Keratinocyte (primary cell): ENCODE data around the gene AIP. TPM values are rescaled to one million over a fixed set of nuclear protein-coding genes. Genes with fewer than 3 reads are reported as not detected.

ENCODE experiments used
- DNase-seq: peaks from one replicate; pipeline ENCODE4 v3.0.0-alpha.2; 2011; ENCODE audit warnings: low read depth, missing footprints, low spot score
- FAIRE-seq: peaks from 2 replicates; lab custom pipeline; 2011; peaks lifted over from hg19 to GRCh38; lab: Jason Lieb, UNC
- H2AFZ ChIP-seq: 2 replicates; pipeline ENCODE4 v1.6.0; 2012; ENCODE audit warnings: low read length, control low read depth, inconsistent platforms; ENCODE audit not compliant: control insufficient read depth
- H3K27ac ChIP-seq: 2 replicates; pipeline ENCODE4 v1.5.1; 2011; ENCODE audit warnings: low read length; ENCODE audit not compliant: control insufficient read depth, insufficient read depth
- H3K27me3 ChIP-seq: 3 replicates; pipeline ENCODE4 v1.6.0; 2011; ENCODE audit warnings: low read length; ENCODE audit not compliant: control insufficient read depth, insufficient read depth; ENCODE audit errors: extremely low read depth
- H3K36me3 ChIP-seq, 2 experiments: 2 replicates in 1 of 2; 3 replicates in 1 of 2; pipeline ENCODE4 v1.5.1; 2011; ENCODE audit warnings: low read length in 2 of 2, mild to moderate bottlenecking in 1 of 2; ENCODE audit not compliant: control insufficient read depth in 2 of 2, insufficient read depth in 2 of 2; ENCODE audit errors: extremely low read depth in 1 of 2
- H3K4me1 ChIP-seq: 3 replicates; pipeline ENCODE4 v1.5.1; 2011; ENCODE audit warnings: low read length; ENCODE audit not compliant: control insufficient read depth, insufficient read depth; ENCODE audit errors: extremely low read depth
- H3K4me2 ChIP-seq: 3 replicates; pipeline ENCODE4 v1.6.0; 2011; ENCODE audit warnings: low read depth, low read length; ENCODE audit not compliant: control insufficient read depth, insufficient read depth; ENCODE audit errors: extremely low read depth
- H3K4me3 ChIP-seq, 3 experiments: fragments of 200-600 bp in 1 of 3; sonication (generic) in 1 of 3; 2 replicates in 2 of 3; 3 replicates in 1 of 3; pipeline ENCODE4 v1.5.1; 2011 to 2016; ENCODE audit warnings: low read length in 3 of 3, mild to moderate bottlenecking in 3 of 3, control low read depth in 2 of 3, inconsistent platforms in 1 of 3, low read depth in 1 of 3, mixed read lengths in 1 of 3, mixed run types in 1 of 3, moderate library complexity in 1 of 3; ENCODE audit not compliant: control insufficient read depth in 2 of 3, insufficient read depth in 2 of 3; ENCODE audit errors: extremely low read depth in 1 of 3
- H3K79me2 ChIP-seq: 2 replicates; pipeline ENCODE4 v1.6.0; 2012; ENCODE audit warnings: low read length; ENCODE audit not compliant: control insufficient read depth, insufficient read depth
- H3K9ac ChIP-seq: 3 replicates; pipeline ENCODE4 v1.6.0; 2011; ENCODE audit warnings: low read length; ENCODE audit not compliant: control insufficient read depth, insufficient read depth; ENCODE audit errors: extremely low read depth
- H3K9me1 ChIP-seq: 3 replicates; pipeline ENCODE4 v1.6.0; 2011; ENCODE audit warnings: low read length; ENCODE audit not compliant: control insufficient read depth, insufficient read depth; ENCODE audit errors: extremely low read depth
- H3K9me3 ChIP-seq: 2 replicates; pipeline ENCODE4 v1.5.1; 2012; ENCODE audit warnings: low read depth, low read length; ENCODE audit not compliant: control insufficient read depth
- H4K20me1 ChIP-seq: 3 replicates; pipeline ENCODE4 v1.6.0; 2011; ENCODE audit warnings: low read length; ENCODE audit not compliant: control insufficient read depth, insufficient read depth; ENCODE audit errors: extremely low read depth
- CTCF ChIP-seq, 3 experiments: IDR thresholded peaks in 1 of 3; conservative IDR thresholded peaks in 1 of 3; optimal IDR thresholded peaks in 1 of 3; 2 replicates in 2 of 3; 3 replicates in 1 of 3; pipeline versions ENCODE3 to v1.5.1; 2011; ENCODE audit warnings: low read length in 3 of 3, mild to moderate bottlenecking in 3 of 3, moderate library complexity in 2 of 3, control low read depth in 1 of 3, inconsistent platforms in 1 of 3; ENCODE audit not compliant: insufficient read depth in 2 of 3; ENCODE audit errors: extremely low read depth in 1 of 3
- EZH2 ChIP-seq: IDR thresholded peaks from one replicate; pipeline ENCODE4 v1.6.1; 2012; ENCODE audit warnings: inconsistent platforms, mild to moderate bottlenecking, low read length, moderate library complexity
- dilution Hi-C: fragments of 300-500 bp; cut with MboI; formaldehyde crosslinking; loops from one replicate; pipeline ENCODE4 v1.7.0; 2020; ENCODE audit warnings: low sequenced_read_pairs; ENCODE audit not compliant: extremely low pct_ligation_motif_present
- polyA plus RNA-seq, 5 experiments: library from polyadenylated mRNA; depleted of rRNA in 3 of 5; stranded (reverse) in 3 of 5; stranded (forward) in 1 of 5; unstranded in 1 of 5; fragments of >200 nt; gene quantifications; 1 replicate in 1 of 5; 2 replicates in 3 of 5; 3 replicates in 1 of 5; pipeline versions ENCODE4 v1.2.1 to v1.2.3, GENCODE V29; 2011 to 2012; ENCODE audit warnings: missing spikeins in 2 of 5, low read depth in 1 of 5, low replicate concordance in 1 of 5
- small RNA-seq, 3 experiments: library from RNA; depleted of rRNA; stranded (forward); fragments of <200 nt; gene quantifications; one replicate each; pipeline ENCODE3, GENCODE V24; 2012; ENCODE audit warnings: low read depth in 3 of 3, low replicate concordance in 1 of 3; ENCODE audit not compliant: insufficient read length in 3 of 3

AIP gene
- polyA plus RNA-seq, 1 donor (not counting 4 experiments of a cell fraction or from before 2014, with no cell fraction given) = 32.5 TPM

- Histone ChIP-seq H3K79me2 (no peaks in the 10 kb centered on the region), H3K4me3 (no peak overlapping the region), H4K20me1 (no peaks in the 10 kb centered on the region), H3K36me3 (no peaks in the 10 kb centered on the region), H3K9ac (no peak overlapping the region), H3K9me3 (peaks cover 4% of the 10 kb centered on the region), H3K4me1 (no peaks in the 10 kb centered on the region), H3K4me2 (no peak overlapping the region), H2AFZ (no peak overlapping the region), H3K27me3 (no peaks in the 10 kb centered on the region), H3K27ac (no peak overlapping the region), H3K9me1 (no peaks in the 10 kb centered on the region)
- no peak for FAIRE-seq
- TF ChIP-seq CTCF (optimal IDR thresholded peaks at IDR 0.05 in 1 of 3, IDR thresholded peaks at IDR 0.05 in 1 of 3, conservative IDR thresholded peaks at IDR 0.05 in 1 of 3; ENCODE audit: extremely low read depth in 1 of 3, insufficient read depth in 2 of 3, low read length in 3 of 3) (no peak), EZH2 (no peak)
- DNase-seq = no peak
- dilution Hi-C loops = no loop called here
These were observed 56.1 kb downstream of the AIP start for GRCh38 chr11:67538823-67539505.

- FAIRE-seq = no peak
- no peaks in the 10 kb centered on the region for H3K36me3 ChIP-seq
- TF ChIP-seq CTCF (optimal IDR thresholded peaks at IDR 0.05 in 1 of 3, IDR thresholded peaks at IDR 0.05 in 1 of 3, conservative IDR thresholded peaks at IDR 0.05 in 1 of 3; ENCODE audit: extremely low read depth in 1 of 3, insufficient read depth in 2 of 3, low read length in 3 of 3) (no peak), EZH2 (no peak)
- no peak for DNase-seq
- H3K79me2 ChIP-seq = no peaks in the 10 kb centered on the region
- H2AFZ ChIP-seq = no peak overlapping the region
- H3K4me3 ChIP-seq = no peak overlapping the region
- no peaks in the 10 kb centered on the region for H3K4me1 ChIP-seq
- no peaks in the 10 kb centered on the region for H3K27me3 ChIP-seq
- no peak overlapping the region for H3K27ac ChIP-seq
- no peaks in the 10 kb centered on the region for H4K20me1 ChIP-seq
- H3K9me1 ChIP-seq = no peaks in the 10 kb centered on the region
- dilution Hi-C loops = no loop called here
- no peak overlapping the region for H3K4me2 ChIP-seq
- H3K9me3 ChIP-seq = peaks cover 3% of the 10 kb centered on the region
- no peak overlapping the region for H3K9ac ChIP-seq
These were observed 56.7 kb downstream of the AIP start for GRCh38 chr11:67539550-67539949.

Small RNA genes within 50 kb of the gene (small RNA-seq; reads per million reads assigned to genes)
- gene MIR6752 = 0 reads per million in 3 experiments

Other genes starting within 250 kb of the AIP start
- gene GRK2, start 216.6 kb upstream of the AIP start, polyA plus RNA-seq = 21.1 to 29.2 TPM (median 23.3 TPM) in 3 replicates
- 18.1 to 40.1 TPM (median 25.0 TPM) in 3 replicates for gene ANKRD13D, start 193.7 kb upstream of the AIP start, polyA plus RNA-seq
- 20.5 to 39.2 TPM (median 24.8 TPM) in 3 replicates for gene SSH3, start 179.5 kb upstream of the AIP start, polyA plus RNA-seq
- 35.7 to 60.9 TPM (median 43.3 TPM) in 3 replicates for gene POLD4, start 129.5 kb upstream of the AIP start, polyA plus RNA-seq
- gene CLCF1, start 109.4 kb upstream of the AIP start, polyA plus RNA-seq = 2.2 to 4.9 TPM (median 2.7 TPM) in 3 replicates
- gene RAD9A, start 91.0 kb upstream of the AIP start, polyA plus RNA-seq = 5.7 to 8.5 TPM (median 8.0 TPM) in 3 replicates
- 122 to 235 TPM (median 129 TPM) in 3 replicates for gene PPP1CA, start 81.2 kb upstream of the AIP start, polyA plus RNA-seq
- gene TBC1D10C, start 78.9 kb upstream of the AIP start, polyA plus RNA-seq = not detected in 3 replicates
- not detected in 3 replicates for gene CARNS1, start 67.3 kb upstream of the AIP start, polyA plus RNA-seq
- 59.5 to 83.0 TPM (median 61.4 TPM) in 3 replicates for gene RPS6KB2, start 54.5 kb upstream of the AIP start, polyA plus RNA-seq
- gene PTPRCAP, start 45.3 kb upstream of the AIP start, polyA plus RNA-seq = 0.10 TPM in 1 of 3 replicates, not detected in the others
- gene CORO1B, start 39.5 kb upstream of the AIP start, polyA plus RNA-seq = 49.2 to 91.4 TPM (median 58.5 TPM) in 3 replicates
- not detected in 3 replicates for gene GPR152, start 30.3 kb upstream of the AIP start, polyA plus RNA-seq
- gene CABP4, start 27.7 kb upstream of the AIP start, polyA plus RNA-seq = not detected in 3 replicates
- 24.7 to 71.1 TPM (median 40.4 TPM) in 3 replicates for gene TMEM134, start 13.8 kb upstream of the AIP start, polyA plus RNA-seq
- 10.6 to 25.2 TPM (median 15.9 TPM) in 3 replicates for gene PITPNM1, start 22.3 kb downstream of the AIP start, polyA plus RNA-seq
- gene CDK2AP2, start 25.1 kb downstream of the AIP start, polyA plus RNA-seq = 8.0 to 31.1 TPM (median 9.7 TPM) in 3 replicates
- not detected in 3 replicates for gene CABP2, start 40.4 kb downstream of the AIP start, polyA plus RNA-seq
- 1,511 to 3,251 TPM (median 1,575 TPM) in 3 replicates for gene GSTP1, start 100.8 kb downstream of the AIP start, polyA plus RNA-seq
- 92.9 to 118 TPM (median 102 TPM) in 3 replicates for gene NDUFV1, start 123.9 kb downstream of the AIP start, polyA plus RNA-seq
- 1.1 to 1.6 TPM (median 1.5 TPM) in 3 replicates for gene NUDT8, start 146.9 kb downstream of the AIP start, polyA plus RNA-seq
- gene TBX10, start 156.7 kb downstream of the AIP start, polyA plus RNA-seq = not detected in 3 replicates
- not detected in 3 replicates for gene ACY3, start 167.7 kb downstream of the AIP start, polyA plus RNA-seq
- 0.25 to 1.1 TPM (median 0.67 TPM) in 3 replicates for gene ALDH3B2, start 191.6 kb downstream of the AIP start, polyA plus RNA-seq